Karpas-422 (cell line): ENCODE measurements around the gene DUS1L. TPM values are rescaled to one million over a fixed set of nuclear protein-coding genes. Genes with fewer than 3 reads are reported as not detected.

Source experiments
- DNase-seq: peaks from one replicate; pipeline ENCODE4 v3.0.0-alpha.2; 2015
- H2AFZ ChIP-seq: fragments of 200-600 bp; sonication (generic); 2 replicates; pipeline ENCODE4 v1.6.1; 2014; ENCODE audit warnings: antibody characterized with exemption, low read length, mixed read lengths
- H3K27ac ChIP-seq: fragments of 200-600 bp; sonication (generic); 2 replicates; pipeline ENCODE4 v1.5.1; 2014; ENCODE audit warnings: mild to moderate bottlenecking, low read length, moderate library complexity
- H3K27me3 ChIP-seq: fragments of 200-600 bp; sonication (generic); 2 replicates; pipeline ENCODE4 v1.6.1; 2014; ENCODE audit warnings: low read length, mixed read lengths
- H3K36me3 ChIP-seq: fragments of 200-600 bp; sonication (generic); 2 replicates; pipeline ENCODE4 v1.6.1; 2014; ENCODE audit warnings: low read length, mixed read lengths; ENCODE audit not compliant: insufficient read depth
- H3K4me1 ChIP-seq: fragments of 200-600 bp; sonication (generic); 2 replicates; pipeline ENCODE4 v1.6.1; 2014; ENCODE audit warnings: mild to moderate bottlenecking, low read length, mixed read lengths
- H3K4me2 ChIP-seq: fragments of 200-600 bp; sonication (generic); 2 replicates; pipeline ENCODE4 v1.6.1; 2014; ENCODE audit warnings: low read length, low read depth, mild to moderate bottlenecking; ENCODE audit not compliant: poor library complexity, severe bottlenecking
- H3K4me3 ChIP-seq: fragments of 200-600 bp; sonication (generic); 2 replicates; pipeline ENCODE4 v1.5.1; 2014; ENCODE audit warnings: mild to moderate bottlenecking, antibody characterized with exemption, low read length, mixed read lengths
- H3K79me2 ChIP-seq: fragments of 200-600 bp; sonication (generic); 2 replicates; pipeline ENCODE4 v1.6.1; 2014; ENCODE audit warnings: mild to moderate bottlenecking, low read length, mixed read lengths
- H3K9ac ChIP-seq: fragments of 200-600 bp; sonication (generic); 2 replicates; pipeline ENCODE4 v1.6.0; 2014; ENCODE audit warnings: low read length
- H3K9me2 ChIP-seq: fragments of 200-600 bp; sonication (generic), shearing (Covaris generic); replicated peaks from 2 replicates; pipeline ENCODE4 v1.6.0; 2014; ENCODE audit warnings: mild to moderate bottlenecking, low read length, moderate library complexity; ENCODE audit not compliant: insufficient read depth
- H3K9me3 ChIP-seq: fragments of 300-700, 200-600 bp; sonication (generic); 2 replicates; pipeline ENCODE4 v1.6.1; 2014; ENCODE audit warnings: low read length, mixed read lengths
- H4K20me1 ChIP-seq: fragments of 200-600 bp; sonication (generic); 2 replicates; pipeline ENCODE4 v1.6.1; 2014; ENCODE audit warnings: mild to moderate bottlenecking, antibody characterized with exemption, low read length, low read depth; ENCODE audit not compliant: insufficient read depth
- total RNA-seq: library from RNA; depleted of rRNA; stranded (reverse); fragments of >200 nt; shearing (Covaris generic); gene quantifications from 2 replicates; pipeline ENCODE4 v1.2.3, GENCODE V29; 2014; ENCODE audit warnings: low replicate concordance

DUS1L gene
- total RNA-seq, 1 experiment from 2014 or later = 89.6 TPM

DNA sequence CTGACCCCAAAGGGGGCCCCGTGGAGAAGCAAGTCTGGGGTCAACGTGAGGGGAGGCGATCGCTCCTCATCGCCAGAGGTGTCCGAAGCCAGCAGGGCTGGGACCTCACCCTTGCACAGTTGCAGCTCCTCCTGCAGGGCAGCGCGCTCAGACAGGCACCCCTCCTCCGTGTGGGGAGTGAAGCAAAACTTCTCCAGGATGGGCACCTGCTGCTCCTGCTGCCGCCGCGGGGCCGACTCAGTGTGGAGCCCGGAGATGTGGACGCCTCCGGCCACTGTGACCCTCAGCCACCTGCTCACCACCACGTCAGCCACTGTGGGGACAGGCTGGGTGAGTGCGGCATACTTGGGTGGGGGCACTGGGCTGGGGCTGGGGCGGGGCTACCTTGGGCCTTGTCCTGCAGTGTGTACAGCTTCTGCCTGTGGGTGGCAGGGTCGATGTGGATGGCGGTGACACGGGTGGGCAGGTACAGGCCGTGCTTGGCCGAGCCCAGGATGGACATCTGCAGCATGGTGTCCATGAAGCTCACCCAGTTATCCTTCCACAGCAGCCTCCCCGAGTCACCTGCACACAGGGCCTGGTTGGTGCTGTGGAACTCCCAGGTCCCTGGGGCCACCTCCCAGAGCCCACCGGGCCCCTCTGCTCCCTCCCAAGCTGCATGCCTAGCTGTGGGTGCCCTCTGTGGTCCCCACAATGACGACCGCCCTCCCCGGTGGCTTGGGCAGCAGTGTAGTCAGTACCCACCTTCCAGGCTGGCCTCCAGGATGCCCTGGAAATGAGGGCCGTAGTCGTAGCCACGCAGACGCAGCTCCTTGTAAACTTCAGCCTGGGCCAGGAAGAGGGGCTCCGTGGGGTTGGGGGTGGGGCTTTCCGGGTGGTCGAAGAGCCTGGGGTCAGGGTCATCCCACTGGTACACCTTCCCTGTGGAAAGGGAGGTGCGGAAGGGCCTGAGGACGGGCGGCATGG lies 21.6 kb upstream of the DUS1L start:
- Histone ChIP-seq H2AFZ (no peak overlapping the region), H3K27me3 (no peaks in the 10 kb centered on the region), H3K9me2 (no peaks in the 10 kb centered on the region), H3K79me2 (no peaks in the 10 kb centered on the region), H3K36me3 (peaks cover 14% of the 10 kb centered on the region), H3K4me1 (no peaks in the 10 kb centered on the region), H3K9ac (no peak overlapping the region), H3K9me3 (no peaks in the 10 kb centered on the region), H3K4me2 (no peak overlapping the region), H3K27ac (no peak overlapping the region), H4K20me1 (peaks cover 33% of the 10 kb centered on the region; the same call in 1 of the 2 replicates), H3K4me3 (no peak overlapping the region)
- DNase-seq = no peak

DNA sequence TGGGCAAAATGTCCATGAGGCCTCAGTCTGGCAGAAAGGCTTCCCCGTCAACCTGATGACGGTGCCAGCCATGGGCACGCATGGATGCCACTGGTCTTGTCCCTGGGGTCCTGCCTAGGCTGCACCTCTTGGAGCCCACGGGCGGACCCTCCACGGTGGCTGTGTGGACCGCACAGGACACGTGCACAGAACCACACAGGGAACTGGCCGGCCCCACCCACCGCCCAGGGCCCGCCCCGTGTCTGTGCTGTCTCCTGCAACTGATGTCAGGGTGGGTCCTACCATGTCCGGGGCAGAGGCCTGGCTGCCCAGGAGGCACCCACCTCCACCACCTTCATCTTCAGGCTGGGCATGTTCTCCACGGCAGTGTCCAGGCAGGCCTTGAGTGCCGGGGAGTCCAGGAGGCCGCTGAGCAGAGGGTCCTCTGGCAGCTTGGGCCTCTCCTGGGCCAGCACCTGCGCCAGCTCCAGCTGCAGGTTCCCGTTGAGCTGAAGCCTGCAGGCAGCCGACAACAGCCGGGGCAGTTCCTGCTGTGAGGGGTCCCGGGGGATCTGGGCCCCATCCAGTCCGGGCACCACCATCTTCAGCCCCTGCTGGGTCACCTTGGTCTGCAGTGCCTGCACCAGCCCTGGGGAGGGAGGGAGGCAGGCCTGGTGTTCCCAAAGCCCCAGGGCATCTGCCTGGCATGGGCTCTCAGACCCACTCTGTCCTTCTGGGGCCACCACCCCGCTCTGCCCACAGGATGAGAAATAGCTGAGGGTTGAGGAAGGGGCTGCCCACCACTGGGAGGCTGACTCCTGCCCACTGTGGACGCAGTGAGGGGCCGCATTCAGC lies 20.5 kb upstream of the DUS1L start:
- H3K27me3 ChIP-seq = no peaks in the 10 kb centered on the region
- no peaks in the 10 kb centered on the region for H3K4me1 ChIP-seq
- no peak overlapping the region for H3K4me2 ChIP-seq
- no peak for DNase-seq
- no peaks in the 10 kb centered on the region for H3K9me3 ChIP-seq
- no peaks in the 10 kb centered on the region for H3K79me2 ChIP-seq
- H3K36me3 ChIP-seq = peaks cover 14% of the 10 kb centered on the region
- H3K4me3 ChIP-seq = no peak overlapping the region
- no peak overlapping the region for H3K27ac ChIP-seq
- H3K9ac ChIP-seq = no peak overlapping the region
- H2AFZ ChIP-seq = no peak overlapping the region
- H4K20me1 ChIP-seq = peaks cover 27% of the 10 kb centered on the region; the same call in 1 of the 2 replicates
- H3K9me2 ChIP-seq = no peaks in the 10 kb centered on the region

DNA sequence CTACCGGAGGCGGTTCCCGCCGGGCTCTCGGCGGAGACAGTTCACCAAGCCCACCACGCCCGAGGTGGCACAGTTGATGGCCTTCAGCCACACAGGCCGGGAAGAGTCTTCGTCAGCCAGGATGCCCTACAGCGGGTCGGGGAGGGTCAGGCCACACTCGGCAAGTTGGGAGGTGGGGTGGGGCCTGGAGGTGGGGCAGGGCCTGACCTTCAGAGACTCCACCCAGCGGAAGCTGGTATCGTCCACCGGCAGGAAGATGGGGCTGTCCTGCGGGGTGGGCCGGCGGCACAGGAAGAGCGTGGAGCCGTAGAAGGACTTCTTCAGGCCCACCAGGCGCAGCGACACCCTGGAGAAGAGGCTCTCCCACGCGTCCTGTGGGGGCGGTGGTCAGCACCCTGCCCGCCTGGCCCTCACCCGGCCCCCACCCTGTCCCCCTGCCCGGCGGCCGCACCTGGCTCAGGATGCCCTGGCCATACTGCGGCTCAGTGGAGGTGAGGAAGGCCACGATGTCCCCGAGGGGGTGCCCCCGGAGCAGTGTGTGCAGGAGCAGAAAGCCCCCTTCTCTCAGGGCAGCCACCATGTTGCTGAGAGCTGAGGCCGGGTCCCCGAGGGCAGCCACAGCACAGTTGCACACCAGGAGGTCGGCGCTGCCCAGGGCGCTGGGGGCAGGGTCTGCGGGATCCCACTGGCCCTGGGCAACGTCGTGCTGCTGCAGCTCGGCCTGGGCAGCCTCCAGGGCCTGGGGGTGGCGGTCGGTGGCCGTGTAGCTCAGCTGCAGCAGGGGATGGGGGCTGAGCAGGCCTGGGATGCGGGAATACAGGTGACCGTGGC lies 19.6 kb upstream of the DUS1L start:
- DNase-seq = no peak
- Histone ChIP-seq H3K9ac (no peak overlapping the region), H3K4me1 (no peaks in the 10 kb centered on the region), H3K9me2 (no peaks in the 10 kb centered on the region), H3K27me3 (no peaks in the 10 kb centered on the region), H2AFZ (no peak overlapping the region), H3K79me2 (no peaks in the 10 kb centered on the region), H3K36me3 (peaks cover 14% of the 10 kb centered on the region), H3K27ac (no peak overlapping the region), H3K9me3 (no peaks in the 10 kb centered on the region), H3K4me2 (no peak overlapping the region), H3K4me3 (no peak overlapping the region), H4K20me1 (peaks cover 31% of the 10 kb centered on the region; the same call in 1 of the 2 replicates)

DNA sequence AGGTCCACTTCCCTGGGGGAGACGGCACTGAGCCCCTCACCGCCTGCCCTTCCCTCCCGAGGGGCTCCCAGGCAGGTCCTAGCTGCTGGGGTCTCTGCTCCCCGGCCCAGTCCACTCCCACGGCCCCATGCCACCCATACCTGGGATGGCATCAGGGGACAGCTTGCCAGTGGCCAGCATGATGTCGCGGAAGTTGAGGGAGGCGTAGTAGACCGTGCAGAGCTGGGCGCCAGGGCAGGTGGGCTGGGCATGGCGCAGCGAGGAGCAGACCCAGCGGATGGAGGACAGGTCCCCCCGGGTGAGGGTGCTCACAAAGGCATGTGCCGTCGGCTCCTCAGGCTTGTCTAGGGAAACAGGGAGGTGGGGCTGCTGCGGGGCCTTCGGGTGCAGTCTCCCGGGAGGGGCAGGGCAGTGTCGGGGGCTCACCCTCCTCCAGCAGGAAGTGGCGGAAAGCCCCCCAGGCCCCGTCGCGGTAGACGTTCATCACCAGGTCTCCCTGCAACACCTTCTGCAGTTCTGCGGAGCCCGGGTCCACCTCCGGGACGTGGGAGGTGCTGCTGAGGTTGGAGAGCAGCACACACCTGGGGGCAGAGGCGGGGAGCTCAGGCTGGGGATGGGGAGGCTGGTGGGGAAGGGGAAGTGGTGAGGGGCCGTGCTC lies 18.9 kb upstream of the DUS1L start:
- H3K36me3 ChIP-seq = peaks cover 11% of the 10 kb centered on the region; the same call in 1 of the 2 replicates
- H3K4me1 ChIP-seq = no peaks in the 10 kb centered on the region
- no peaks in the 10 kb centered on the region for H3K79me2 ChIP-seq
- no peak overlapping the region for H2AFZ ChIP-seq
- H3K27ac ChIP-seq = no peak overlapping the region
- DNase-seq = no peak
- no peak overlapping the region for H3K4me3 ChIP-seq
- H4K20me1 ChIP-seq = peaks cover 32% of the 10 kb centered on the region; the same call in 1 of the 2 replicates
- H3K9ac ChIP-seq = no peak overlapping the region
- no peak overlapping the region for H3K4me2 ChIP-seq
- no peaks in the 10 kb centered on the region for H3K9me3 ChIP-seq
- H3K9me2 ChIP-seq = no peaks in the 10 kb centered on the region
- no peaks in the 10 kb centered on the region for H3K27me3 ChIP-seq

DNA sequence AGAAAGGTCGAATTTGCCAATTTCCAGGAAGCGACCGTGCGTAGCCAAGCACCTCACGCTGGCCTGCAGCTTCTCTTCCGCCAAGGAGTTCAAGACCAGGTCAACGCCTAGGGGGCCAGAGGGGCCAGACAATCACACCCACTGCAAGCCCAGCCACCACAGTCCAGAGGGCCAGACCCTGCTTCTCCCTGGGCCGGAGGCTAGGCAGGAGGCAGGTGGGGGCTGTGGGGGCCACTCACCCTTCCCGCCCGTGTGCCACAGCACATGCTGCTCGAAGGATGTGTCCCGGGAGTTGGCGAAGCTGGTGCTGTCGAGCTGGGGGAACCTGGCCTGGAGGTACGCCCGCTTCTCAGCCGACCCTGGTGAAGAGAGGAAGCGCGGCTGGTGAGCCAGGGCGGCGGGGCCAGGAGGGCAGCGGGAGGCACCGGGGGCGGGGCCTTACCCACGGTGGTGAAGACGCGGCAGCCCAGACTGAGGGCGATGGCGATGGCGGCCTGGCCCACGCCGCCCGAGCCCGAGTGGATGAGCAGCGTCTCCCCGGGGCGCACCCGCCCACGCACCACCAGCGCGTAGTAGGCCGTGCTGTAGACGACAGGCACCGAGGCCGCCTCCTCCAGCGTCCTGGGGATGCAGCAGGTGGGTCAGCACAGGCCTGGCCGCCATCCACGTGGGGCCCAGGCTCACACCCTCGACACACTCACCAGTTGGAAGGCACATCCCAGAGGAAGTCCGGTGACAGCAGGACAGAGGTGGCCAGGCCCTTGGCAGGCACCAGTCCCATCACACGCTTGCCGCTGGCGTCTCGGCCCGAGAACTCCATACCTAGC lies 18.1 kb upstream of the DUS1L start:
- Histone ChIP-seq H3K36me3 (peaks cover 11% of the 10 kb centered on the region; the same call in 1 of the 2 replicates), H3K4me1 (no peaks in the 10 kb centered on the region), H3K4me2 (no peak overlapping the region), H3K9me3 (no peaks in the 10 kb centered on the region), H2AFZ (no peak overlapping the region), H4K20me1 (peaks cover 27% of the 10 kb centered on the region; the same call in 1 of the 2 replicates), H3K27me3 (no peaks in the 10 kb centered on the region), H3K27ac (no peak overlapping the region), H3K79me2 (no peaks in the 10 kb centered on the region), H3K9ac (no peak overlapping the region), H3K4me3 (no peak overlapping the region), H3K9me2 (no peaks in the 10 kb centered on the region)
- no peak for DNase-seq

GRCh38 chr17:82083009-82083408 lies 17.4 kb upstream of the DUS1L start:
- peaks cover 11% of the 10 kb centered on the region; the same call in 1 of the 2 replicates for H3K36me3 ChIP-seq
- H3K27me3 ChIP-seq = no peaks in the 10 kb centered on the region
- DNase-seq = no peak
- no peaks in the 10 kb centered on the region for H3K4me1 ChIP-seq
- H3K27ac ChIP-seq = no peak overlapping the region
- no peak overlapping the region for H2AFZ ChIP-seq
- no peaks in the 10 kb centered on the region for H3K9me2 ChIP-seq
- H3K4me3 ChIP-seq = no peak overlapping the region
- H3K9ac ChIP-seq = no peak overlapping the region
- H4K20me1 ChIP-seq = peaks cover 30% of the 10 kb centered on the region; the same call in 1 of the 2 replicates
- H3K4me2 ChIP-seq = no peak overlapping the region
- H3K79me2 ChIP-seq = no peaks in the 10 kb centered on the region
- no peaks in the 10 kb centered on the region for H3K9me3 ChIP-seq

- no peaks in the 10 kb centered on the region for H3K79me2 ChIP-seq
- H2AFZ ChIP-seq = no peak overlapping the region
- peaks cover 8% of the 10 kb centered on the region; the same call in 1 of the 2 replicates for H3K36me3 ChIP-seq
Observed at GRCh38 chr17:82082456-82082855, 16.9 kb upstream of the DUS1L start.

More at GRCh38 chr17:82082456-82082855, 16.9 kb upstream of the DUS1L start:
- DNase-seq = no peak
- Histone ChIP-seq H4K20me1 (peaks cover 35% of the 10 kb centered on the region; the same call in 1 of the 2 replicates), H3K27ac (no peak overlapping the region), H3K4me1 (no peaks in the 10 kb centered on the region), H3K4me3 (no peak overlapping the region), H3K4me2 (no peak overlapping the region), H3K9me3 (no peaks in the 10 kb centered on the region), H3K27me3 (no peaks in the 10 kb centered on the region), H3K9ac (no peak overlapping the region), H3K9me2 (no peaks in the 10 kb centered on the region)
